Measurements from ENCODE around the gene STARD3.

Gene STARD3

DNA sequence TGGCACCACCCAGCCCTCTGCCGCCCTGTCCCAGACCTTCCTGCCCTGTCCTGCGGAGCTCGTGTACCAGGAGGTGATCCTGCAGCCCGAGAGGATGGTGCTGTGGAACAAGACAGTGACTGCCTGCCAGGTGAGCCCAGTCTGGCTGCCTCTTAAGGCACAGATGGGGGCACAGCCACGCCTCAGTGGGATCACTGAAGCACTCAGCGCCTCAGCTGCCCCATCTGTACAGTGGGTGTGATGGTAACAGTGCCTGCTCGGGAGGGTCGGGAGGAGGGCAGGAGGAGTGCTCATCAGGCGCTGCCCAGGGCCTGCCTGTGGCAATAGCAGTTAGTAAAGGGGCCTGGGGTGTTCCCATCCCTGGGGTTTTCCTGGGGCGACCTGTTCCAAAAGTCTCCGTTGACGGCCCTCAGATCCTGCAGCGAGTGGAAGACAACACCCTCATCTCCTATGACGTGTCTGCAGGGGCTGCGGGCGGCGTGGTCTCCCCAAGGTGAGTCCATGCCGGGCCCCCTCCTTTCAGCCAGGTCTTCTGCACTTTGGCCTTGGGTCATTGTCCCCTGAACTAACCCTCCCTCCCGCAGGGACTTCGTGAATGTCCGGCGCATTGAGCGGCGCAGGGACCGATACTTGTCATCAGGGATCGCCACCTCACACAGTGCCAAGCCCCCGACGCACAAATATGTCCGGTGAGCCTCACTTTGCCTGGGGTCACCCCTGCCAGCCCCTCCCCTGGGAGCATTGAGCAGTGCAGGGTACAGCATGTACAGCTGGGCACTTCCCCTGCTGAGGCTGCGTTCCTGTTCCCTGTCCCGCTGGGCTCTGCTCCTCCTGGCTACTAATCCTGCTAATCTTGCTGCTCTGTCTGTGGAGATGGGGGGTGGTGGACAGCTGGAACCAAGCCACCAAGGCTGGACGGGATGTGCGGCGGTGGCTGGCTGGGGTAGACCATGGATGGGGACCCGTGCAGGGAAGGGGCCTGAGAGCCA lies 23.7 kb downstream of the STARD3 start:
- DNase-seq (ENCODE audit: low read depth) = no peak

DNA sequence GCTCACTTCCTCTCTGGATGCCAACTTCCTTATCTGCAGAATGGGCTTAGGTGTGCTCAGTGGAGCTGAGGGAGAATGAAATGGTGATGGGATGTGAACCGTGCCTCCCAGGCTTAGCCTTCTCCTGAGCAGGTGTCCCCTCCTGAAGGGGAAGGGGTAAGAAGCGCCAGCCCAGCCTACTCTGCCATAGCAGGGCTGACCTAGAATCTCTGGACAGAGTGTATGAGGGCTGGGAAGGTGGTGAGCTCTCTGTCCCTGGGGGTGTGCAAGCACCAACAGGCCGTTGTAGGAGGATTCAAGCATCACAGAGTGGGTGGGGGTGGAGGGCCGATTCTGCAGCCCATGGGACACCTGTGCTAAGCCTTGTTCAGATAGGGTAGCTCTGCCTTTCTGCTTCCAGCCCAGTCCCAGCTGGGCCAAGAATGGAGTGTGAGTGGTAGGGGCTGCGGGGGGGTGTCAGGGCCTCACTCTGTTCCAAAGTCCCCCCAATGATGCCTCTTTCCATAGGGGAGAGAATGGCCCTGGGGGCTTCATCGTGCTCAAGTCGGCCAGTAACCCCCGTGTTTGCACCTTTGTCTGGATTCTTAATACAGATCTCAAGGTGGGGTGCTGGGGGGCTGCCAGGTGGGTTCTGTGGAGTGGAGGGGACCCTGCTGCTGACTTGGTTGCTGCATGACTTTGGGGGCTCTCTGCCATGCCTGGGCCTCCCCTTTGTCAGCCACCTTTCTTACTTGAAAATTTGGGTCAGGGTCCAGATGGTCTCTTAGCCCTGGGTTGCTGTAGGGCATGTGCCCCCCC lies 25.0 kb downstream of the STARD3 start:
- DNase-seq (ENCODE audit: low read depth) = no peak

DNA sequence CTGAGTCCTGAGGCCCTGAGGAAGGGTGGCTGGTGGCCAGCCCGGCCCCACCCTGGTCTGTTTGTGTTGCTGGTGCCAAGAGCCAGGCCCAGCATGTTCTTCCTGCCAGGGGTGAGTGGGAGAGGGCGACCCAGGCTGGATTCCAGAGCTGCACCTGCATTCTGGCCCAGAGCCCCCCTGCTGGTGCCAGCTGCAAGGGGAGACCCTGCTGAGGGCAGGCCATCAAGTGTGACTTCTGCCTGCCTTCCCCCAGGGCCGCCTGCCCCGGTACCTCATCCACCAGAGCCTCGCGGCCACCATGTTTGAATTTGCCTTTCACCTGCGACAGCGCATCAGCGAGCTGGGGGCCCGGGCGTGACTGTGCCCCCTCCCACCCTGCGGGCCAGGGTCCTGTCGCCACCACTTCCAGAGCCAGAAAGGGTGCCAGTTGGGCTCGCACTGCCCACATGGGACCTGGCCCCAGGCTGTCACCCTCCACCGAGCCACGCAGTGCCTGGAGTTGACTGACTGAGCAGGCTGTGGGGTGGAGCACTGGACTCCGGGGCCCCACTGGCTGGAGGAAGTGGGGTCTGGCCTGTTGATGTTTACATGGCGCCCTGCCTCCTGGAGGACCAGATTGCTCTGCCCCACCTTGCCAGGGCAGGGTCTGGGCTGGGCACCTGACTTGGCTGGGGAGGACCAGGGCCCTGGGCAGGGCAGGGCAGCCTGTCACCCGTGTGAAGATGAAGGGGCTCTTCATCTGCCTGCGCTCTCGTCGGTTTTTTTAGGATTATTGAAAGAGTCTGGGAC lies 25.8 kb downstream of the STARD3 start:
- DNase-seq (ENCODE audit: low read depth) = no peak

DNA sequence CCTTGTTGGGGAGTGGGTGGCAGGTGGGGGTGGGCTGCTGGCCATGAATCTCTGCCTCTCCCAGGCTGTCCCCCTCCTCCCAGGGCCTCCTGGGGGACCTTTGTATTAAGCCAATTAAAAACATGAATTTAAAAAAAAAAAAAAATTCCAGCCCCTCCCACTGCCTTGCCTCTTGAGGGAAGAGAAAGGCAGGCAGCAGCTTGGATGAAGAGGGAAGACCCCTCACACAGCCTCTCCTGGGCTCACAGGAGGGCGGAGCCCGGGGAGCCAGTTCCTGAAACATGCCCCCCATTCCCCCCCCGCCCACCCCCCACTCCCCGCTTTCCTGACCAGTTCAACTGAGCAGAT lies 26.4 kb downstream of the STARD3 start:
- no peak for DNase-seq (ENCODE audit: low read depth)

DNA sequence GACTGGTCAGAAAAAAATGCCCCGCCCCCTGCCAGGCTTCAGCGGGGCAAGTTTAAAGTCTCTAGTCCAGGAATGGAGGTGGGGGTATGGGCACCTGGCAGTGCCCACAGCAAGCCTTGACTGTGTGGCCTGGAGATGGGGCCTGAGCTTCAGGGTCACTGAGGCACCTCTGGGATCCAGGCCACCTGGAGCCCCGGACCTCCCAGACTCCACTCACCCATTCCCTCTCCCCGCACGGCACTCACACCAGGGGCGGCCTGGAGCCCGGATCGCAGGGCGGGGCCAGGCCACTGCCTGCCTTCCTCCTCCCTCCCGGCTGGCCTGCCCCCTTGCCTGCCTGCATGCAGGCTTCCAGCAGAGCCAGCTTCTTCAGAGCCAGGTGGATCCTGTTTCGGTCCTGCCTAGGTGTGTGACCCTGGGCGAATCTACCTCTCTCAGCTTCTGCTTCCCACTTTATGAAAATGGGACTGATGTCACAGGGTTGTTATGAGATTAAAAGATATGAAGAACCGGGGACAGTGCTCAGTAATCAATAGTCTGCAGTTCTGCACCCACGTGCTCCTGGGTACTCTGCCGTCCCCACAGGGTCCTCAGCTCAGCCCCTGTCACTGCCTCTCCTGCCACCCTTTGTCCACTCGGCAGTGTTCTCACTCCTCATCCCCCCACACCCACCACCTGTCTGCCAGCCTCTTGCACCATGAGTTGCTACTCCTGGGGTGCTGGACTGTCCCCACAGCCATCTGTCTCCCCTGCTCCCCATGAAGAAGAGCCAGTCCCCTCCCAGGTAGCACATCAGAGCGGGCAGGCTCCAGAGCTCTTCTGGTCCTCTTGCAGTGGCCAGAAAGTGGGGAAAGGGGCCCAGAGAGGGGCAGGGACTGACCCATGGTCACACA lies 27.0 kb downstream of the STARD3 start:
- DNase-seq (ENCODE audit: low read depth) = no peak

DNA sequence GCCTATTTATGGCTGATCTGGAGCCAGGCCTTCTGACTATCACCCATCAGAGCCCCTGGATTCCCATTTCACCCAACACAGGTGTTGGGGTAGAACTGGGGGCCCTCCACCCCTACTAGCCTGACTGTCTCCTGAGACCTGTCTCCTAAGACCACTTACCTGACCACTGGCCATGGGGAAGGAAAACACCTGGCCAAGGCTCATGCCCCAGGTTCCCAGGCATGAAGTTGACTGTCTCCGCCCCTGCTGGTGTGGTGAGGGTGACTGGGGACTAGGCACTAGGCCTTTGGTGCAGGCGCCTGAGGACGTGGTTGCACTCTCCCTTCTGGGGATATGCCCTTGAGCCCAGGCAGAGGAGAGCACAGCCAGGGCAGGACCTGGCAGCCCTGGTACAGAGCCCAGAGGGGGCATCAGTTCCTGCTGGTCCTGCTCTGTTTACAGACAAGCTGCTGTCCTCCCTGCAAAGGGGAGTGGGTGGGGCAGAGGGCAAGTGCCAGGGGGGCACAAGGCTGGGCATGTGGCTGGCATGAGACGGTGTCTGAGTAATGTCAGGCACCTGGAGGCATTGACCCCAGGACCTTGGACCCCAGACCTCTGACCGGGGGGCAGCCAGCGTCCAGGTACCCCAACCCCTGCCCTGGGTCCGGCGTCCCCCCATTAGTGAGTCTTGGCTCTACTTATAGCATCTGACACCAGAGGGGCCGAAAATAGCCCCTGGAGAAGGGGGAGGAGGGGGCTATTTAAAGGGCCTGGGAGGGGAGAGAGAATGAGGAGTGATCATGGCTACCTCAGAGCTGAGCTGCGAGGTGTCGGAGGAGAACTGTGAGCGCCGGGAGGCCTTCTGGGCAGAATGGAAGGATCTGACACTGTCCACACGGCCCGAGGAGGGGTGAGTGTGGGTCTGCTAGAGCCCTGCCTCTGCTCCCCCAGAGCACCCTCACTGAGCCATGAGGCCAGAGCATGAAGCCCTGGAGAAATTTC lies 27.9 kb downstream of the STARD3 start, which contains the start of gene TCAP:
Gene TCAP, plus strand, starts transcription at position 769 of the 981 bp plus-strand sequence. Its CDS starts 11 bp downstream, at position 780.
- DNase-seq (ENCODE audit: low read depth) = no peak

DNA sequence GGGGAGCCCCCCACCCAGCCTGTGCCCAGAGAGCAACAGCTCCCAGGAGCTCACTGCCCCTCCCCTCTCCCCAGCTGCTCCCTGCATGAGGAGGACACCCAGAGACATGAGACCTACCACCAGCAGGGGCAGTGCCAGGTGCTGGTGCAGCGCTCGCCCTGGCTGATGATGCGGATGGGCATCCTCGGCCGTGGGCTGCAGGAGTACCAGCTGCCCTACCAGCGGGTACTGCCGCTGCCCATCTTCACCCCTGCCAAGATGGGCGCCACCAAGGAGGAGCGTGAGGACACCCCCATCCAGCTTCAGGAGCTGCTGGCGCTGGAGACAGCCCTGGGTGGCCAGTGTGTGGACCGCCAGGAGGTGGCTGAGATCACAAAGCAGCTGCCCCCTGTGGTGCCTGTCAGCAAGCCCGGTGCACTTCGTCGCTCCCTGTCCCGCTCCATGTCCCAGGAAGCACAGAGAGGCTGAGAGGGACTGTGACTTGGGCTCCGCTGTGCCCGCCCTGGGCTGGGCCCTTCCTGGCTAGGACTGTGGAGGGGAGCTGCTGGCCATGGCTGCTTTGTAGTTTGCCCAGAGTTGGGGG lies 28.8 kb downstream of the STARD3 start:
- DNase-seq (ENCODE audit: low read depth) = no peak

DNA sequence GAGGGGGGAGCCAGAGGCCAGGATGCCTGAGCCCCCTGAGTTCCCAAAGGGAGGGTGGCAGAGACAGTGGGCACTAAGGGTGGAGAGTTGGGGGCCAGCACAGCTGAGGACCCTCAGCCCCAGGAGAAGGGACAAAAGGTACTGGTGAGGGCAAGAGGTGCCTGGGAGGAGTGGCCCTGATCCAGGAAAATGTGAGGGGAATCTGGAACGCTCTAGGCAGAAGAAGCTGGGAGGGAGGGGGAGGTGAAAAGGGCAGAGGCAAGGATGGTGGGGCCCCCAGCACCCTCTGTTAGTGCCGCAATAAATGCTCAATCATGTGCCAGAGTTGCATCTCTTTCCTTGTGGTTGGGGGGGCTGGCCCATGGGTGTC lies 29.3 kb downstream of the STARD3 start:
- no peak for DNase-seq (ENCODE audit: low read depth)

DNA sequence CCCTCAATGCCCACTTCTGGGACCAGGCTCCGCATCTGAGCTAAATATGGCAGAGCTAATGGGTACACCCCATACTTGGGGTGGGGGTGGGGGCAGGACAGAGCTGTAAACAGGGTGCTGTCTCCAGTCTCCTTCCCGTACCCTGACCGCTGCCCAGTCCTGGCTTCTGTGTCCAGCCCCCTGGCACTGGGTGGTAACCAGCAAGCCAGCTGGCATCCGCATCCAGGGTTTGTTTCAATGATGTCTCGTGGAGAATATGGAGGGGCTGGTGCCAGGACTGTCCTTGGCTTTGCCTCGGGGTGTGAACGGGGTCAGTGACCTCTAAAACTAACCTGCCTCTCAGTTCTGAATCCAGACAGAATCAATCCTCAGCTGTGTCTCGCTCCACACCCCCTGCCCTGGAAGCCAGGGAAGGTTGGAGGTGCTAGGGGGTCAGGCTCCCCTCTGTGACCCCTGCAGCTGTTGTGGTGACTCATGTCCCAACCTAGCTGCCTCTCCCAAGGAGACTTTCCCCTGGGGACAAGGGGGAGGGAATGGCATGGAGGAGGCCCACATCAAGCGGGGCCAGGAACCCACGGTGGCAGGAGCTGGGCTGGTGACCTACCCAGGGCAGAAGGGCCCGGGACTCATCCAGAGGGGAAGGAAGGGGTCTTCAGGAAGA lies 29.8 kb downstream of the STARD3 start:
- DNase-seq (ENCODE audit: low read depth) = no peak

DNA sequence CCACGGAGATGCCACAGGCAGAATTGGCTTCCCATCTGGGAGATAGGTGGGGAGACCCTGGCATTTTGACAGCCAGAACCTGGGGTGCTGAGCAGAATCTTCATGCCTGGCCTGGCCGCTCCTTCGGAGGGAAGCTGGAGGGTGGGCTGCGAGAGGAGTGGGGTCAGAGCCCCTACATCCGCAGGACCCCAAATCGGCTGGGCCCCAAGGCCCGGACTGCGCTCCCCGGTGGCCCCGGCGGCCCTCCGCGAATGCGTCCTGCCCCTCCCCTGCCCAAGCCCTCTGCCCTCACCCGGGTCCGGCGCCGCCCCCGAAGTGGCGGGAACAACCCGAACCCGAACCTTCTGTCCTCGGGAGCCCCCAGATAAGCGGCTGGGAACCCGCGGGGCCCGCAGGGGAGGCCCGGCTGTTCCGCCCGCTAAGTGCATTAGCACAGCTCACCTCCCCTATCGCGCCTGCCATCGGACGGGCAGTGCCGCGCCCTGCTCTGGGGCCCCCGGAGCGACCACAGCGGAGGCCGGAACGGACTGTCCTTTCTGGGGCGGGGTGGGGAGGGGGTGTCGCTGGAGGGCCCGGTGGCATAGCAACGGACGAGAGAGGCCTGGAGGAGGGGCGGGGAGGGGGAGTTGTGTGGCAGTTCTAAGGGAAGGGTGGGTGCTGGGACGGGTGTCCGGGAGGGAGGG lies 30.5 kb downstream of the STARD3 start:
- DNase-seq (ENCODE audit: low read depth) = no peak

DNA sequence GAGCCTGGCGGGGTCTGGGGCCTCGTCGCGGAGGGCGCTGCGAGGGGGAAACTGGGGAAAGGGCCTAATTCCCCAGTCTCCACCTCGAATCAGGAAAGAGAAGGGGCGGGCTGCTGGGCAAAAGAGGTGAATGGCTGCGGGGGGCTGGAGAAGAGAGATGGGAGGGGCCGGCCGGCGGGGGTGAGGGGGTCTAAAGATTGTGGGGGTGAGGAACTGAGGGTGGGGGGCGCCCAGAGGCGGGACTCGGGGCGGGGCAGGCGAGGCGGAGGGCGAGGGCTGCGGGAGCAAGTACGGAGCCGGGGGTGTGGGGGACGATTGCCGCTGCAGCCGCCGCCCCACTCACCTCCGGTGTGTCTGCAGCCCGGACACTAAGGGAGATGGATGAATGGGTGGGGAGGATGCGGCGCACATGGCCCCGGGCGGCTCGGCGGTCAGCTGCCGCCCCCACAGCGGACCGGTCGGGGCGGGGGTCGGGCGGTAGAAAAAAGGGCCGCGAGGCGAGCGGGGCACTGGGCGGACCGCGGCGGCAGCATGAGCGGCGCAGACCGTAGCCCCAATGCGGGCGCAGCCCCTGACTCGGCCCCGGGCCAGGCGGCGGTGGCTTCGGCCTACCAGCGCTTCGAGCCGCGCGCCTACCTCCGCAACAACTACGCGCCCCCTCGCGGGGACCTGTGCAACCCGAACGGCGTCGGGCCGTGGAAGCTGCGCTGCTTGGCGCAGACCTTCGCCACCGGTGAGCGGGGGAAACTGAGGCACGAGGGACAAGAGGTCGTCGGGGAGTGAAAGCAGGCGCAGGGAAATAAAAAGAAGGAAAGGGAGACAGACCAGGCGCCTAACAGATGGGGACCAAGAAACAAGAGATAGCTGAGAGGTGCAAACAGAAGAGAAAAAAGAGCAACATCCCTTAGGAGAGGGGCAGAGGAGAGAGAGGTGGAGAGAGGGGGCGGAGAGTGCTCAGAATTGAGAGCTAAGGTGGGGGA lies 31.3 kb downstream of the STARD3 start, which contains the start of gene PNMT:
Gene PNMT, plus strand, starts transcription at position 509 of the 980 bp plus-strand sequence. Its CDS starts 23 bp downstream, at position 532.
- DNase-seq (ENCODE audit: low read depth) = peak; percentile 66

DNA sequence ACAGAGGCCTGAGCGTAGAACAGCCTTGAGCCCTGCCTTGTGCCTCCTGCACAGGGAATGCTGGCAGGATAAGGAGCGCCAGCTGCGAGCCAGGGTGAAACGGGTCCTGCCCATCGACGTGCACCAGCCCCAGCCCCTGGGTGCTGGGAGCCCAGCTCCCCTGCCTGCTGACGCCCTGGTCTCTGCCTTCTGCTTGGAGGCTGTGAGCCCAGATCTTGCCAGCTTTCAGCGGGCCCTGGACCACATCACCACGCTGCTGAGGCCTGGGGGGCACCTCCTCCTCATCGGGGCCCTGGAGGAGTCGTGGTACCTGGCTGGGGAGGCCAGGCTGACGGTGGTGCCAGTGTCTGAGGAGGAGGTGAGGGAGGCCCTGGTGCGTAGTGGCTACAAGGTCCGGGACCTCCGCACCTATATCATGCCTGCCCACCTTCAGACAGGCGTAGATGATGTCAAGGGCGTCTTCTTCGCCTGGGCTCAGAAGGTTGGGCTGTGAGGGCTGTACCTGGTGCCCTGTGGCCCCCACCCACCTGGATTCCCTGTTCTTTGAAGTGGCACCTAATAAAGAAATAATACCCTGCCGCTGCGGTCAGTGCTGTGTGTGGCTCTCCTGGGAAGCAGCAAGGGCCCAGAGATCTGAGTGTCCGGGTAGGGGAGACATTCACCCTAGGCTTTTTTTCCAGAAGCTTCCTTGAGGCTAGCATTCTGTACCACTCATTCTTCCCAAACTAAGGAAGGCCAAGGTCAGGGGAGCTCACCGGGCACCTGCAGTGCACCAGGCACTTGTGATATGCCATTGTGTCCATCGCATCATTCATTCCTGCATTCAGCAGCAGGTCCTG lies 33.2 kb downstream of the STARD3 start:
- DNase-seq (ENCODE audit: low read depth) = no peak

DNA sequence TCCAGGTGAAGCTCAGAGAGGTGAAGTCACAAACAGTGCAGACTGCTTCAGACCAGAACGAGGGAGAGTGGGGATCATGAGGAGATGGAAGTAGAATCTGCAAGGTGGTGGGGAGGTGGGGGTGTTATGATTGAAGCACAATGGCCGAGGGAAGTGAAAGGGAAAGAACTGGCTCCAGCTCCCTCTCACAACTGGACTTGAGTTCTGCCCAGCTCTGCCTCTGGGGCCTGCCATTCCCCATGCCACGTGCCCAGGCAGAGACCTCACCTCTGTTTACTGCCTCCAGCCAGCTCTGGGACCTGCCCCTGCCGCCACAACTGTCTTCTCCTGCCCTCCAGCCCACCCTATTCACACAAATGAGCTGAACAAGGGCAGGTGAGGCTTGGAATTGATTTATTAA lies 33.8 kb downstream of the STARD3 start:
- DNase-seq (ENCODE audit: low read depth) = no peak

DNA sequence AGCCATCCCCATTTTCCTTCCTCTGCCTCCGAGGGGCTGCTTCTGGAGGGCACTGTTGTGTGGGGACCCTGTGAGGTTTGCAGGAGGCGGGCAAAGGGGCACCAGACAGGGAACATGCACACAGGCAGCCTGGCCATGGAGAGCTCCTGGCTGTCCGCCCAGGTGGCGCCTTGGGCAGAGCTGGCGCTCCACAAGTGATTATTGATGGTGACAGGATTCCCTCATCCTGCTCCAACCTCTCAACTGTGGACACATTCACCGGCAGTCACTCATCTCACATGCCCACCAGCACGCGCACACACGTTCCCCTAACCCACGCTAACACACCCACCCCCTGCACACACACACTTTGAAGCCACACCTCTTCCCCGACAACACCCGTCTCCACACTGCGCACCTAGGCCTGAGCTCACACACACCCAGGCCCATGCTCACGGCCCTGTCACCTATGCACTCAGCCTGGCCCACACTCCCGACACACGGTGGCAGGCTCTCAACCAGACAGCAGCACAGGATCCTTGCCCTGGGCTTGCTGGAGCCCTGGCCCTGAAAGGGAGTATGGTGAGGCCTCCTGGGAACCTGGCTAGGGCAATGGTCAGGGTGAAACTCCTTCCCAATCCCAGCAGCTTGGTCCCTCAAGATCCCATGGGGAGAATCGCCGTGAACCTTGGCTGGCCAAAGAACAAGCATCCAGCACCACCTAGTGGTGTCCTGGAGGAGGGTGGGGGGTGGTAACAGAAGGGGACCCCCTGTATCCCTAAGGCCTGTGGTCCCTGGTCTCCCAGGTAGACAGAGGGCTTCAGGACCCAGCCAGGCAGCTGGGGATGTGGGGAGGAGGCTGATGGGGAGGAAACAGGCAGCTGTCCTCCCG lies 34.9 kb downstream of the STARD3 start:
- no peak for DNase-seq (ENCODE audit: low read depth)

All from activated T-cell treated with anti-CD3 and anti-CD28 coated beads for 1 hour (primary cell).